Mammary epithelial cell (primary cell): ENCODE data around the gene DHH.

Experiments
- CTCF ChIP-seq, 2 donors: IDR thresholded peaks in 1 of 2; conservative IDR thresholded peaks in 1 of 2; 2 replicates each; pipeline ENCODE4 v1.5.1; 2011 to 2012; ENCODE audit warnings: inconsistent platforms in 2 of 2, low read length in 2 of 2, mild to moderate bottlenecking in 2 of 2, control low read depth in 1 of 2, low read depth in 1 of 2; ENCODE audit not compliant: insufficient read depth in 1 of 2; ENCODE audit errors: extremely low read depth in 1 of 2
- EZH2 ChIP-seq: IDR thresholded peaks from 2 replicates; pipeline ENCODE4 v1.6.1; 2012; ENCODE audit warnings: low read length, inconsistent platforms, borderline replicate concordance

- no peak for TF ChIP-seq CTCF (conservative IDR thresholded peaks at IDR 0.05 in 1 of 2, IDR thresholded peaks at IDR 0.05 in 1 of 2; ENCODE audit: extremely low read depth in 1 of 2, insufficient read depth in 1 of 2, low read depth in 1 of 2, low read length in 2 of 2)
- no peak for TF ChIP-seq EZH2
These were observed 23.6 kb downstream of the DHH start for GRCh38 chr12:49070971-49071370.
